Breast epithelium (tissue), 4 donors: Measurements from ENCODE around the gene BSN. TPM values are rescaled to one million over a fixed set of nuclear protein-coding genes. Genes with fewer than 3 reads are reported as not detected.

Experiments
- DNase-seq, 2 donors: peaks; one replicate each; pipeline ENCODE4 v3.0.0-alpha.2; 2019; ENCODE audit warnings: low spot score in 2 of 2
- H3K27ac ChIP-seq, 2 donors: fragments of 200-600 bp; sonication (generic) in 1 of 2; one replicate each; pipeline ENCODE4 v1.5.1; 2016 to 2019; ENCODE audit warnings: mild to moderate bottlenecking in 1 of 2
- H3K27me3 ChIP-seq, 2 donors: fragments of 200-600 bp; sonication (generic) in 1 of 2; one replicate each; pipeline versions ENCODE4 v1.5.1 to v1.6.0; 2017 to 2019; ENCODE audit warnings: control low read depth in 1 of 2, mild to moderate bottlenecking in 1 of 2
- H3K36me3 ChIP-seq: fragments of 200-600 bp; one replicate; pipeline ENCODE4 v1.5.1; 2019
- H3K4me1 ChIP-seq, 2 donors: fragments of 200-600 bp; sonication (generic); one replicate each; pipeline ENCODE4 v1.5.1; 2016 to 2019; ENCODE audit warnings: control low read depth in 1 of 2
- H3K4me3 ChIP-seq, 3 donors: fragments of 200-600 bp; sonication (generic); 1 replicate in 2 of 3; 2 replicates in 1 of 3; pipeline ENCODE4 v1.5.1; 2016 to 2019; ENCODE audit warnings: mild to moderate bottlenecking in 3 of 3, moderate library complexity in 2 of 3
- H3K9me3 ChIP-seq, 2 donors: fragments of 200-600 bp; sonication (generic) in 1 of 2; one replicate each; pipeline ENCODE4 v1.5.1; 2016 to 2019; ENCODE audit warnings: control low read depth in 1 of 2
- CTCF ChIP-seq, 3 donors: fragments of 450-650 bp; IDR thresholded peaks; one replicate each; pipeline ENCODE4 v1.5.1; 2016 to 2017; ENCODE audit warnings: antibody characterized with exemption in 3 of 3, mild to moderate bottlenecking in 3 of 3, moderate library complexity in 3 of 3
- POLR2A ChIP-seq: fragments of 450-650 bp; IDR thresholded peaks from one replicate; pipeline ENCODE4 v1.6.1; 2016; ENCODE audit warnings: antibody characterized with exemption, mild to moderate bottlenecking, moderate library complexity
- POLR2AphosphoS5 ChIP-seq, 3 donors: sonication (generic); formaldehyde crosslinking; IDR thresholded peaks; one replicate each; pipeline ENCODE4 v1.6.1; 2017; ENCODE audit warnings: antibody characterized with exemption in 3 of 3
- intact Hi-C: fragments of 100-400 bp; cut with DNase I; formaldehyde crosslinking; loops from one replicate; pipeline ENCODE4 v1.15.1; 2023; ENCODE audit warnings: low total_unique reads
- total RNA-seq, 3 donors: library from RNA; depleted of rRNA; stranded (reverse); fragments of >200 nt; gene quantifications; one replicate each; pipeline ENCODE4 v1.1.0, GENCODE V29; 2016

Gene BSN
- total RNA-seq, 3 donors from 2014 or later = 0.15 to 0.48 (median 0.33) TPM

DNA sequence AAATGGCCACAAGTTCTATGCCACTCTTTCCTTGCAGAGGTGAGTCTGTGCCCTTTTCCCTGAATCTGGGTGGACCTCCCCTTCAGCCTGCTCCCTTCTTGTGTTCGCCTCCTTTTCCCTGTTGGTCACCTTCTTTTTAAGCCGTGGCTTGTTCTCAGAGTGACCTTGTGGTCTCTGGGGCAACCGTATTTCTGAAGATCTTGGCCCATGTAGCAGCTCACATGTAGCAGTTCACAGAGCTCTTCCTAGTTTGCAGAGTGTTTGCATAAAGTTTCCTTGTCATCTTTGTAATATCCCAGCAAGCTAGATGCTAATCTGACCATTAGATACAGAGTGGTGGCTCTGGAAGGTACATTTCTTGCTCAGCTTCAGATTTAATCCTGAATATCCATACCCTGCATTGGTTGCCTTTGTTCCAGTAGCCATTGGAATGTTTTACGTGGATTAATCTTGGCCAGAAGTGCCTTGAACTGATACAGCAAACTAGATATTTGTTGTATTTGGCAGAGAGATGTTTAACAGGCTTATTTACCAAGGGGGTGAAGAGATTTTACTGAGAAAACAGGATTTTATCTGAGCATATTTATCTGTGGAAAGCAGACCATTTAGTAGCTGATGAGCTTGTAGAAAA lies 40.7 kb upstream of the BSN start:
- H3K4me3 ChIP-seq = no peak overlapping the region
- H3K4me1 ChIP-seq = peaks cover 0 to 1% of the 10 kb centered on the region in 2 donors
- intact Hi-C loops = no loop called here
- H3K27me3 ChIP-seq = no peaks in the 10 kb centered on the region
- H3K27ac ChIP-seq = no peak overlapping the region
- no peak for TF ChIP-seq POLR2A
- TF ChIP-seq CTCF (IDR thresholded peaks at IDR 0.05) = no peak
- no peak for TF ChIP-seq POLR2AphosphoS5 (IDR thresholded peaks at IDR 0.05)
- H3K36me3 ChIP-seq = no peaks in the 10 kb centered on the region
- no peaks in the 10 kb centered on the region for H3K9me3 ChIP-seq
- DNase-seq = no peak

DNA sequence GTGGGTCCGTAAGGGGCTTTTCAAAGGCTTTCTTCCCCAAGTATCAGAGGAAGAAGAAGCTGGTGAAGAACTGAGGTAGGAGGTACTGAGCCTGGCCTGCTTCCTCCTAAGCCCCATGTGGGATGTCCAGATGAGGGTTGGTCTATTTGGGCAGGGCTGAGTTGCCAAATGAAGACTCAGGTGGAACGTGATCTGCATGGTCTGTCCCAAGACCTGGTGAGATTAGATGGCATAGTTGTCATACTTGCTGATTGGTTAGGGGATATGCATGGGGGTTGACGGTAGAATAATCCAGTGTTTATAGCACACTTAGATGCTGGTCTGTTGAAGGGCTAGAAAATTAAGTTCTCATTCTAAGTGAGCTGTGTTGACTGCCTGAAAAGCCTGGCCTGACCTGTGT lies 36.3 kb upstream of the BSN start:
- Histone ChIP-seq H3K36me3 (no peaks in the 10 kb centered on the region), H3K4me1 (peaks cover 0 to 12% of the 10 kb centered on the region in 2 donors), H3K27me3 (no peaks in the 10 kb centered on the region), H3K9me3 (no peaks in the 10 kb centered on the region), H3K4me3 (no peak overlapping the region), H3K27ac (peak overlapping the region in 1 of 2 donors; percentile 30)
- intact Hi-C loops = no loop called here
- DNase-seq = no peak
- no peak for TF ChIP-seq POLR2A
- TF ChIP-seq CTCF (IDR thresholded peaks at IDR 0.05) = no peak
- no peak for TF ChIP-seq POLR2AphosphoS5 (IDR thresholded peaks at IDR 0.05)

GRCh38 chr3:49518441-49518840 lies 35.8 kb upstream of the BSN start:
- peaks cover 0 to 16% of the 10 kb centered on the region in 2 donors for H3K4me1 ChIP-seq
- no peaks in the 10 kb centered on the region for H3K9me3 ChIP-seq
- H3K27ac ChIP-seq = peak overlapping the region in 1 of 2 donors; percentile 68
- no peaks in the 10 kb centered on the region for H3K27me3 ChIP-seq
- TF ChIP-seq POLR2AphosphoS5 (IDR thresholded peaks at IDR 0.05) (no peak), CTCF (IDR thresholded peaks at IDR 0.05) (no peak), POLR2A (no peak)
- no peak for DNase-seq
- no peaks in the 10 kb centered on the region for H3K36me3 ChIP-seq
- H3K4me3 ChIP-seq = no peak overlapping the region
- intact Hi-C loops = no loop called here

DNA sequence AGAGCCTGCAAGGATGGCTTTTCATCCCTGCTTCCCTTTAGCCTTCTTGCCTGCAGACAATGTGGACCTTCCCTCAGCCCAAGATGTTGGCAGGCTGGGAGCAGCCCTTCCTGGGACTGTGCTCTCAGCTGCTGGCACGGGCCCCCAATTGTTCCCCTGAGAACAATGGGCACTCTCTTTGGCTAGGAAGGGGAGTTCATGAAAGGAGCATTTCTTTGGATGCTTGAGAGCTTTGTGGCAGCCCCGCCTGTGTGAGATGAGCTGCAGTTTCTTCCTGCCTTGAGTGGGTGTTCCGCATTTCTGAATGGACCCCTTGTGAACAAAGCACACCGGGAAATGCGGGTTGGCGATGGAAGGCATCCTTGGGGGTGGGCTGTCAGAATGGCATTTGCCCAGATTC lies 35.0 kb upstream of the BSN start:
- Histone ChIP-seq H3K27me3 (no peaks in the 10 kb centered on the region), H3K4me1 (peaks cover 0 to 18% of the 10 kb centered on the region in 2 donors), H3K4me3 (no peak overlapping the region), H3K36me3 (no peaks in the 10 kb centered on the region), H3K9me3 (no peaks in the 10 kb centered on the region), H3K27ac (peak overlapping the region in 1 of 2 donors; percentile 68)
- intact Hi-C loops = no loop called here
- TF ChIP-seq POLR2A (no peak), CTCF (IDR thresholded peaks at IDR 0.05) (no peak), POLR2AphosphoS5 (IDR thresholded peaks at IDR 0.05) (no peak)
- peak in 1 of 2 donors; percentile 69 for DNase-seq

DNA sequence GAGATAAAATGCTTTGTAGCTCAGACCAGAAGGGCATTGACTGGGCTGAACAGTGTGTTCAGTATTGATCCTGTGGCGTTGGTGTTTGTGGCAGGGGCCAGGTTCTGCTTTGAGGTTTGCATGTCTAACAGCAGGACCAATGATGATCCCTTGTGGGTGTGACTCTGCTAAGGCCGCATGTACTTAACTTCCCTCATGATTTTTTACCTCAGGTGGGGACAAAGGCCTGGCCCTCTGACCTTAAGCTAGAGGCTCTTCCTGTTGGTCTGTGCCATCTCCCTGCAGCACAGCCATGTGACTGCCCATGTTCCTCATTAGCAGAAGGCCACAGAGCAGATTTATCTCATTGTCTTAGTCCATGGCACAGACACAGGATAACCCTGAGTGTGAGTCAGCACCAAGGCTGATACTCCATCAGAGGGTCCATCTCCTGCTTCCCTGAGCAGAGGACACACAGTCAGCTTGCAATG lies 34.3 kb upstream of the BSN start:
- no peaks in the 10 kb centered on the region for H3K27me3 ChIP-seq
- no peaks in the 10 kb centered on the region for H3K9me3 ChIP-seq
- no peaks in the 10 kb centered on the region for H3K36me3 ChIP-seq
- no peak for DNase-seq
- intact Hi-C loops = no loop called here
- peaks cover 0 to 18% of the 10 kb centered on the region in 2 donors for H3K4me1 ChIP-seq
- TF ChIP-seq POLR2A (no peak), POLR2AphosphoS5 (IDR thresholded peaks at IDR 0.05) (no peak), CTCF (IDR thresholded peaks at IDR 0.05) (no peak)
- peak overlapping the region; percentile 39 to 68 for H3K27ac ChIP-seq
- H3K4me3 ChIP-seq = no peak overlapping the region
